Endothelial cell (in vitro differentiated cells): ENCODE measurements around the gene ARSH. TPM values are rescaled to one million over a fixed set of nuclear protein-coding genes. Genes with fewer than 3 reads are reported as not detected.
"Not testable (repeated sequence)": the region's sequence is repeated elsewhere in the genome, so short reads cannot be mapped to it uniquely, and the experiment has no call there.

ENCODE experiments used
- DNase-seq: peaks from one replicate; pipeline ENCODE4 v3.0.0; 2021; ENCODE audit warnings: low spot score
- H3K27ac Mint-ChIP-seq: one replicate; pipeline ENCODE4 v1.8.0; 2021; ENCODE audit warnings: mixed read lengths, inconsistent platforms; ENCODE audit not compliant: unreplicated experiment
- H3K27me3 Mint-ChIP-seq: one replicate; pipeline ENCODE4 v1.8.0; 2021; ENCODE audit warnings: mild to moderate bottlenecking, moderate library complexity, mixed read lengths, inconsistent platforms; ENCODE audit not compliant: unreplicated experiment
- H3K36me3 Mint-ChIP-seq: one replicate; pipeline ENCODE4 v1.8.0; 2021; ENCODE audit warnings: mild to moderate bottlenecking, low read depth, mixed read lengths, inconsistent platforms; ENCODE audit not compliant: unreplicated experiment
- H3K4me1 Mint-ChIP-seq: one replicate; pipeline ENCODE4 v1.8.0; 2021; ENCODE audit warnings: mild to moderate bottlenecking, mixed read lengths, inconsistent platforms; ENCODE audit not compliant: unreplicated experiment
- H3K4me3 Mint-ChIP-seq: one replicate; pipeline ENCODE4 v1.8.0; 2021; ENCODE audit warnings: mild to moderate bottlenecking, mixed read lengths, inconsistent platforms; ENCODE audit not compliant: unreplicated experiment
- H3K9me3 Mint-ChIP-seq: one replicate; pipeline ENCODE4 v1.8.0; 2021; ENCODE audit warnings: mixed read lengths, inconsistent platforms; ENCODE audit not compliant: unreplicated experiment
- total RNA-seq: library from RNA; stranded (reverse); fragmentation: NEBNext Ultra II Directional; extraction: Animal tissue kit (Norgen Biotek cat#: 25700); gene quantifications from one replicate; pipeline ENCODE4 v1.2.1, GENCODE V29; 2021; ENCODE audit not compliant: unreplicated experiment
- TF ChIP-seq, protein P1 (sequence below): fragments of 200-600 bp; sonication (generic); IDR thresholded peaks from one replicate; pipeline ENCODE4 v1.5.0; 2021; ENCODE audit warnings: antibody characterized with exemption; ENCODE audit not compliant: unreplicated experiment

ARSH gene
- total RNA-seq, 1 donor from 2014 or later = not detected

DNA sequence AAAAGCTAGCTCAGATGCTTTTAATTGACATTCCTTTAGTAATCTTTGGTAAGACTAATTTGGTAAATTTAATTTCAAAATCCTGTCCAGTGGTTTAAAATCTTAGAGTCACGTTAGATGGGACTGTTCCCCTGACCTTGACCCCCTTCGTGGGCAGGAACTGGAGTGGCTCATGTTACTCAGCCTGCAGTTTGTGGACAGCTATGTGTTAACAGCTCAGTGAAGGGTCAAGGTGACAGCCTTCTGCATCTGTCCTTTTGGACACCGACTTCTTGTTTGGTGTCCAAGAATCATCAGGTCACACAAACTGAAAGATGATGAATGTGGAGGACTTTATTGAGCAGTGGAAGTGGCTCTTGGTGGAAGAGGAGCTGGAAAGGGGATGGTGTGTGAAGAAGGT lies 37.9 kb downstream of the ARSH start:
- H3K27me3 Mint-ChIP-seq = no peaks in the 10 kb centered on the region
- no peak overlapping the region for H3K27ac Mint-ChIP-seq
- no peak for DNase-seq

GRCh38 chrX:3044671-3045070 lies 38.3 kb downstream of the ARSH start:
- Mint-ChIP-seq H3K9me3 (no peaks in the 10 kb centered on the region), H3K36me3 (no peaks in the 10 kb centered on the region), H3K4me1 (peaks cover 6% of the 10 kb centered on the region), H3K27ac (no peak overlapping the region), H3K4me3 (no peak overlapping the region), H3K27me3 (no peaks in the 10 kb centered on the region)
- TF ChIP-seq, protein P1, sequence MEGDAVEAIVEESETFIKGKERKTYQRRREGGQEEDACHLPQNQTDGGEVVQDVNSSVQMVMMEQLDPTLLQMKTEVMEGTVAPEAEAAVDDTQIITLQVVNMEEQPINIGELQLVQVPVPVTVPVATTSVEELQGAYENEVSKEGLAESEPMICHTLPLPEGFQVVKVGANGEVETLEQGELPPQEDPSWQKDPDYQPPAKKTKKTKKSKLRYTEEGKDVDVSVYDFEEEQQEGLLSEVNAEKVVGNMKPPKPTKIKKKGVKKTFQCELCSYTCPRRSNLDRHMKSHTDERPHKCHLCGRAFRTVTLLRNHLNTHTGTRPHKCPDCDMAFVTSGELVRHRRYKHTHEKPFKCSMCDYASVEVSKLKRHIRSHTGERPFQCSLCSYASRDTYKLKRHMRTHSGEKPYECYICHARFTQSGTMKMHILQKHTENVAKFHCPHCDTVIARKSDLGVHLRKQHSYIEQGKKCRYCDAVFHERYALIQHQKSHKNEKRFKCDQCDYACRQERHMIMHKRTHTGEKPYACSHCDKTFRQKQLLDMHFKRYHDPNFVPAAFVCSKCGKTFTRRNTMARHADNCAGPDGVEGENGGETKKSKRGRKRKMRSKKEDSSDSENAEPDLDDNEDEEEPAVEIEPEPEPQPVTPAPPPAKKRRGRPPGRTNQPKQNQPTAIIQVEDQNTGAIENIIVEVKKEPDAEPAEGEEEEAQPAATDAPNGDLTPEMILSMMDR = no peak
- no peak for DNase-seq

More for the DNA sequence above, 37.9 kb downstream of the ARSH start:
- H3K4me1 Mint-ChIP-seq = peaks cover 6% of the 10 kb centered on the region
- H3K36me3 Mint-ChIP-seq = no peaks in the 10 kb centered on the region
- TF ChIP-seq, protein P1 = no peak
- no peak overlapping the region for H3K4me3 Mint-ChIP-seq
- no peaks in the 10 kb centered on the region for H3K9me3 Mint-ChIP-seq

DNA sequence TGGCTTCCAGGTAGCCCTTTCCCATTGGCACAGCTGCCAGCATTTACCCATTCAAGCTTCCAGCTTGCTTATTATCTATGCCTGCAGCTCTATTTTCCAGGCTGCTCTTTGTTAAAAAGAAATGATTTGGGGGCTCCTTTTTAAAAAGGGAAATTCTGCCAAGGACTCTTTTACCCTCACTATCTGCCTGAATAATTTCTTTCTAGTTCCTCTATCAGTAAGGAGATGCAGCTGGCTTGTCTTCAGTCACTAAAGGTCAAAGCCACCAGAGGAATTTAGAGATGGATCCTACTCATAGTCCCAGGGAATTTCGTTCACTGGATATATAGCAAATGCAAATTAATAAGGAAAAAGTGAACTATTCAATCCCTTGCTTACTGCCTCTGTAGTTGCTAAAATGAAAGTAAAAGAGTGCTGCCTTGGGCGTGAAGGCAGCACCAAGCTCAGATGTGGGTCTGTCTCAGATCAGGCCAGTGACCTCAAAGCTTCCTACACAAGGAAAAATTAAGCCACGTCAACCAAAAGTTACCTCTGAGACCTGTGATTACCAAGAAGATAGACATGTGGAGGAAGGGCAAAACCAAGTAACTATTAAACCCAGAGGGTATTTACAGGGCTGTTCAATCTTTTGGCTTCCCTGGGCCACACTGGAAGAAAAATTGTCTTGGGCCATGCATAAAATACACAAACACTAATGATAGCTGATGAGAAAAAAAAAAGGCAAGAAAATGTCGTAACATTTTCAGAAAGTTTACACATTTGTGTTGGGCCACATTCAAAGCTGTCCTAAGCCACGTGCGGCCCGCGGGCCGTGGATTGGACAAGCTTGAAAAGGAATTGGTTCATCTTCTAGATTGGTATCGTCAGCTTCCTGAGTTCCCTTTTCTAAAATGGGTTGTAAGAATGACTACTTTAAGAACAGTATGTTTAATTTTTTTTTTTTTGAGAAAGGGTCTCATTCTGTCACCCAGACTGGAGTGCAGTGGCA lies 40.2 kb downstream of the ARSH start:
- no peaks in the 10 kb centered on the region for H3K9me3 Mint-ChIP-seq
- H3K4me1 Mint-ChIP-seq = peaks cover 6% of the 10 kb centered on the region
- no peaks in the 10 kb centered on the region for H3K27me3 Mint-ChIP-seq
- no peak overlapping the region for H3K27ac Mint-ChIP-seq
- no peak for DNase-seq
- no peaks in the 10 kb centered on the region for H3K36me3 Mint-ChIP-seq
- H3K4me3 Mint-ChIP-seq = no peak overlapping the region
- TF ChIP-seq, protein P1 = no peak

DNA sequence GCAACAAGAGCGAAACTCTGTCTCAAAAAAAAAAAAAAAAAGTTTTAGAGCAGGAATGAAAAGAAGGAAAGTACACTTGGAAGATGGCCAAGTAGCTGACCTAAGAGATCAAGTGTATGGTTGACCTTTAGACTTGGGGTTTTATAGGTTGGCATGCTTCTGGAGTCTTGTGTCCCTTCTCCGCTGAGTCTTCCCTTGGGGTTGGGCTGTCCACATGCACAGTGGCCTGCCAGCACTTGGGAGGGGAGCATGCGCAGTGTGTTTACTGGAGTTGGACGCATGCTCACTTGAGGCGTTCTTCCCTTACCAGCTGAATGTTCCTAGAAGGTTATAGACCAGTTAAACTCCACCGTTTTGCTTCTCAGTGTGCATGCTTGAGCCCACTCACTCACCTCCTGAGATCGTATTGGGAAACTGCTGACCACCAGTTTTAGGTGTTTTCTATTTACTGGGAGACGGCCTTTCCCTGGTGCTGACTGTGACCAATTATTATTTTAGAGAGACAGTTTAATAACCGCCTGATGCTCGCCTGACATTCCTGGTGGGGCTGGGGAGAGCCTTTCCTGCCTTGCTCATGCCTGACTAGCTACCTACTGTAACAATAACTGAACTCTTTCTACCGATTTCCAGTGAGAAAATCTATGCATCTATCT lies 44.3 kb downstream of the ARSH start:
- H3K4me3 Mint-ChIP-seq, H3K36me3 Mint-ChIP-seq, H3K27ac Mint-ChIP-seq, H3K9me3 Mint-ChIP-seq, H3K27me3 Mint-ChIP-seq, H3K4me1 Mint-ChIP-seq, DNase-seq: not testable (repeated sequence)

GRCh38 chrX:3052860-3053259 lies 46.5 kb downstream of the ARSH start:
- no peak for DNase-seq
- Mint-ChIP-seq H3K36me3 (no peaks in the 10 kb centered on the region), H3K27ac (no peak overlapping the region), H3K9me3 (no peaks in the 10 kb centered on the region), H3K27me3 (no peaks in the 10 kb centered on the region), H3K4me3 (no peak overlapping the region), H3K4me1 (peaks cover 4% of the 10 kb centered on the region)
- TF ChIP-seq, protein P1 = no peak
